ENCODE measurements around the gene RRAS2. TPM values are rescaled to one million over a fixed set of nuclear protein-coding genes. Genes with fewer than 3 reads are reported as not detected.

RRAS2 gene
- total RNA-seq, 1 experiment from 2014 or later, result 158 TPM

DNA sequence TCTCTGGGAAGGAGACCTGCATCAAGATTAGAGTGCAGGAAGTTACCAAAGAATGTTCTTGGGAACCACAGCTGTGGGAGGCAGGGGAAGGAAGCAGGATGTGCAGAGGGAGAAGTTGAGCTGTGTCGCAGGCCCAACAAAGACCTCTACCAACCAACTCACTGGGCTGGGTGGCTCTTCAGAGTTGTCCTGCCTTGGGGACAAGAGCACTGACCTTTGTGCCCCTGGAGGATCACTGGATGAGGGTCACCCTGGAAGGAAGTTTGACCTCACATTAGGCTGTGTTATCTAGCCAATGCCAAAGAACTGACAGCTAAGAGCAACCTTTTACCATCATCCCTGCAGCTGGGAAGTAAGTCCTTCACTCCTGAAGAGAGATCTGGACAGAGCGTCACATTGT lies 130.6 kb downstream of the RRAS2 start:
- H2BK120ac ChIP-seq (ENCODE audit: low read depth, low read length, poor library complexity, severe bottlenecking), result no peak overlapping the region
- no peak overlapping the region for H3K56ac ChIP-seq (ENCODE audit: insufficient read length, low read depth, low read length)
- H3K23me2 ChIP-seq (ENCODE audit: insufficient read length, low read depth, low read length, poor library complexity, severe bottlenecking), result no peaks in the 10 kb centered on the region
- H2BK15ac ChIP-seq (ENCODE audit: low read depth, low read length), result no peak overlapping the region
- no peak overlapping the region for H3T11ph ChIP-seq (ENCODE audit: low read length)
- no peak overlapping the region for H3K14ac ChIP-seq (ENCODE audit: insufficient read depth, low read length)
- peaks cover 8% of the 10 kb centered on the region for H3K27me3 Mint-ChIP-seq (ENCODE audit: low read depth)
- H3K4ac ChIP-seq (ENCODE audit: low read depth, low read length), result no peak overlapping the region
- H3K4me1 ChIP-seq (ENCODE audit: insufficient read depth, low read length), result peaks cover 13% of the 10 kb centered on the region; the same call in 1 of the 2 replicates
- no peak overlapping the region for H3K27ac Mint-ChIP-seq
- no peak overlapping the region for H3K27ac ChIP-seq (ENCODE audit: insufficient read length, low read depth, low read length)
- H3K27me3 ChIP-seq (ENCODE audit: insufficient read depth, low read length), result no peaks in the 10 kb centered on the region
- no peaks in the 10 kb centered on the region for H3K9me3 ChIP-seq (ENCODE audit: control insufficient read depth, low read depth, low read length)
- no peak overlapping the region for H2BK5ac ChIP-seq (ENCODE audit: insufficient read length, low read length)
- H4K20me1 ChIP-seq (ENCODE audit: control insufficient read depth, insufficient read depth, insufficient read length), result no peaks in the 10 kb centered on the region
- H3K36me3 Mint-ChIP-seq (ENCODE audit: insufficient read depth in 1 of 3, low read depth in 3 of 3), result peaks cover 0 to 9% (median 0%) of the 10 kb centered on the region in 3 experiments; a peak in 3 of 7 replicates
- H3K4me2 ChIP-seq (ENCODE audit: insufficient read depth, insufficient read length, low read length), result no peak overlapping the region
- no peak overlapping the region for H4K91ac ChIP-seq (ENCODE audit: insufficient read length, low read depth, low read length)
- H3K9ac ChIP-seq (ENCODE audit: extremely low read depth, insufficient read length, low read length), result no peak overlapping the region
- no peak overlapping the region for H2BK20ac ChIP-seq (ENCODE audit: low read depth, low read length, poor library complexity, severe bottlenecking)
- H3K4me1 Mint-ChIP-seq, result peaks cover 55 to 59% of the 10 kb centered on the region in 2 experiments
- TF ChIP-seq, protein P1, sequence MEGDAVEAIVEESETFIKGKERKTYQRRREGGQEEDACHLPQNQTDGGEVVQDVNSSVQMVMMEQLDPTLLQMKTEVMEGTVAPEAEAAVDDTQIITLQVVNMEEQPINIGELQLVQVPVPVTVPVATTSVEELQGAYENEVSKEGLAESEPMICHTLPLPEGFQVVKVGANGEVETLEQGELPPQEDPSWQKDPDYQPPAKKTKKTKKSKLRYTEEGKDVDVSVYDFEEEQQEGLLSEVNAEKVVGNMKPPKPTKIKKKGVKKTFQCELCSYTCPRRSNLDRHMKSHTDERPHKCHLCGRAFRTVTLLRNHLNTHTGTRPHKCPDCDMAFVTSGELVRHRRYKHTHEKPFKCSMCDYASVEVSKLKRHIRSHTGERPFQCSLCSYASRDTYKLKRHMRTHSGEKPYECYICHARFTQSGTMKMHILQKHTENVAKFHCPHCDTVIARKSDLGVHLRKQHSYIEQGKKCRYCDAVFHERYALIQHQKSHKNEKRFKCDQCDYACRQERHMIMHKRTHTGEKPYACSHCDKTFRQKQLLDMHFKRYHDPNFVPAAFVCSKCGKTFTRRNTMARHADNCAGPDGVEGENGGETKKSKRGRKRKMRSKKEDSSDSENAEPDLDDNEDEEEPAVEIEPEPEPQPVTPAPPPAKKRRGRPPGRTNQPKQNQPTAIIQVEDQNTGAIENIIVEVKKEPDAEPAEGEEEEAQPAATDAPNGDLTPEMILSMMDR (conservative IDR thresholded peaks at IDR 0.05), result no peak
- no peak overlapping the region for H4K5ac ChIP-seq (ENCODE audit: insufficient read length, low read depth, low read length)
- no peak overlapping the region for H3K18ac ChIP-seq (ENCODE audit: insufficient read length, low read depth, low read length)
- no peak overlapping the region for H3K4me3 Mint-ChIP-seq
- no peak overlapping the region for H2AFZ ChIP-seq (ENCODE audit: low read length)
- DNase-seq, result no peak
- peaks cover 3 to 4% of the 10 kb centered on the region in 2 experiments; a peak in 4 of 5 replicates for H3K9me3 Mint-ChIP-seq
- H2BK12ac ChIP-seq (ENCODE audit: insufficient read length, low read depth, low read length), result no peak overlapping the region
- H3K23ac ChIP-seq (ENCODE audit: insufficient read length, low read depth, low read length), result no peak overlapping the region
- no peaks in the 10 kb centered on the region for H3K79me2 ChIP-seq (ENCODE audit: insufficient read depth, low read length)
- H2AK5ac ChIP-seq (ENCODE audit: insufficient read length, low read length), result no peak overlapping the region
- no peaks in the 10 kb centered on the region for H3K79me1 ChIP-seq (ENCODE audit: insufficient read depth, low read depth, low read length, poor library complexity, severe bottlenecking)
- no CpG with 5 or more reads among the region's 2 CpGs for WGBS (ENCODE audit: extremely low coverage, insufficient read length, low lambda C conversion rate)
- H4K8ac ChIP-seq (replicated peaks; ENCODE audit: insufficient read length, low read depth, low read length), result no peak overlapping the region

Other genes with a start within 250 kb of the RRAS2 start
- 71.6 and 73.1 TPM in 2 replicates for gene COPB1, start 140.6 kb upstream of the RRAS2 start, total RNA-seq (2021)
- gene PSMA1, start 161.2 kb upstream of the RRAS2 start, total RNA-seq (2021), result 167 and 176 TPM in 2 replicates

Data from H9 (cell line).